ENCODE data around the gene HNF1B. TPM values are rescaled to one million over a fixed set of nuclear protein-coding genes. Genes with fewer than 3 reads are reported as not detected.

HNF1B gene
- polyA plus RNA-seq, 1 of the 3 experiments (the other 2 are of a cell fraction): not detected

GRCh38 chr17:37697381-37697780, 47.5 kb downstream of the HNF1B start (continued):
- TF ChIP-seq PBX3 (IDR thresholded peaks at IDR 0.05): no peak

- 74% methylated on average over 7 of the region's 7 CpGs for WGBS (ENCODE audit: low lambda C conversion rate)
- Histone ChIP-seq H3K4me3 (ENCODE audit: low read depth in 2 of 2, low read length in 1 of 2) (no peak overlapping the region), H3K4me2 (no peak overlapping the region), H4K20me1 (ENCODE audit: insufficient read depth) (no peaks in the 10 kb centered on the region), H3K79me2 (ENCODE audit: insufficient read depth) (no peaks in the 10 kb centered on the region), H3K36me3 (replicated peaks in 1 of 2; ENCODE audit: control insufficient read depth in 1 of 2, insufficient read depth in 2 of 2, low read length in 1 of 2) (no peaks in the 10 kb centered on the region), H3K9me2 (no peaks in the 10 kb centered on the region), H3K4me1 (ENCODE audit: control insufficient read depth in 1 of 2, insufficient read depth in 2 of 2, low read depth in 1 of 2, low read length in 1 of 2) (no peaks in the 10 kb centered on the region; a peak in 1 of 4 replicates), H2AFZ (ENCODE audit: low read depth) (no peak overlapping the region), H3F3A (replicated peaks; ENCODE audit: insufficient read depth) (no peaks in the 10 kb centered on the region), H3K9me3 (no peaks in the 10 kb centered on the region), H3K27ac (ENCODE audit: low read depth in 2 of 2, low read length in 1 of 2) (no peak overlapping the region), H3K9ac (no peak overlapping the region), H3K27me3 (ENCODE audit: insufficient read depth) (no peaks in the 10 kb centered on the region)
- ChIA-PET POLR2A (no interaction called here), CTCF (no interaction called here)
- DNase-seq: no peak
- TF ChIP-seq JUND (IDR thresholded peaks at IDR 0.05): no peak
- TF ChIP-seq FOXM1 (IDR thresholded peaks at IDR 0.05; ENCODE audit: low read depth): no peak
- no peak for TF ChIP-seq EP300 (IDR thresholded peaks at IDR 0.05; ENCODE audit: borderline replicate concordance in 1 of 2, low read depth in 1 of 2, low read length in 1 of 2)
- no peak for TF ChIP-seq IRF3 (IDR thresholded peaks at IDR 0.05; ENCODE audit: low read depth, low read length)
- TF ChIP-seq SMC3 (IDR thresholded peaks at IDR 0.05; ENCODE audit: low read depth, low read length): no peak
- TF ChIP-seq MEF2A (IDR thresholded peaks at IDR 0.05; ENCODE audit: borderline replicate concordance, low read depth): no peak
- TF ChIP-seq TAF1 (IDR thresholded peaks at IDR 0.05; ENCODE audit: borderline replicate concordance, low read depth, low read length): no peak
- no peak for TF ChIP-seq MXI1 (IDR thresholded peaks at IDR 0.05; ENCODE audit: low read depth, low read length)
Measured at GRCh38 chr17:37696366-37696765, 48.5 kb downstream of the HNF1B start.

GRCh38 chr17:37695726-37696125, 49.1 kb downstream of the HNF1B start:
- H3K36me3 ChIP-seq (replicated peaks in 1 of 2; ENCODE audit: control insufficient read depth in 1 of 2, insufficient read depth in 2 of 2, low read length in 1 of 2): no peaks in the 10 kb centered on the region
- no peaks in the 10 kb centered on the region; a peak in 1 of 4 replicates for H3K4me1 ChIP-seq (ENCODE audit: control insufficient read depth in 1 of 2, insufficient read depth in 2 of 2, low read depth in 1 of 2, low read length in 1 of 2)
- DNase-seq: no peak
- H3K4me2 ChIP-seq: no peak overlapping the region
- no peak overlapping the region for H2AFZ ChIP-seq (ENCODE audit: low read depth)
- no peaks in the 10 kb centered on the region for H3K27me3 ChIP-seq (ENCODE audit: insufficient read depth)
- no peaks in the 10 kb centered on the region for H4K20me1 ChIP-seq (ENCODE audit: insufficient read depth)
- H3K9me2 ChIP-seq: no peaks in the 10 kb centered on the region
- H3K9ac ChIP-seq: no peak overlapping the region
- no peaks in the 10 kb centered on the region for H3K9me3 ChIP-seq
- H3K27ac ChIP-seq (ENCODE audit: low read depth in 2 of 2, low read length in 1 of 2): no peak overlapping the region
- no peaks in the 10 kb centered on the region for H3K79me2 ChIP-seq (ENCODE audit: insufficient read depth)
- 37% methylated on average over 1 of the region's 1 CpG for WGBS (ENCODE audit: low lambda C conversion rate)
- ChIA-PET POLR2A (no interaction called here), CTCF (interaction anchor here (1.2 kb wide), 1 partner anchor 28 kb away, joined by 3 read pairs; no protein-coding TSS in a partner anchor)
- H3F3A ChIP-seq (replicated peaks; ENCODE audit: insufficient read depth): no peaks in the 10 kb centered on the region
- H3K4me3 ChIP-seq (ENCODE audit: low read depth in 2 of 2, low read length in 1 of 2): no peak overlapping the region
- TF ChIP-seq USF1 (IDR thresholded peaks at IDR 0.05; ENCODE audit: borderline replicate concordance, low read depth) (no peak), EZH2phosphoT487 (IDR thresholded peaks at IDR 0.05; ENCODE audit: borderline replicate concordance, low read depth) (no peak), JUND (IDR thresholded peaks at IDR 0.05) (no peak), IRF3 (IDR thresholded peaks at IDR 0.05; ENCODE audit: low read depth, low read length) (no peak), RXRA (IDR thresholded peaks at IDR 0.05; ENCODE audit: borderline replicate concordance, low read depth) (no peak), NFIC (IDR thresholded peaks at IDR 0.05; ENCODE audit: borderline replicate concordance) (no peak), TAF1 (IDR thresholded peaks at IDR 0.05; ENCODE audit: borderline replicate concordance, low read depth, low read length) (no peak), MXI1 (IDR thresholded peaks at IDR 0.05; ENCODE audit: low read depth, low read length) (no peak), CTCF (IDR thresholded peaks at IDR 0.05) (no peak), MAX (IDR thresholded peaks at IDR 0.05; ENCODE audit: low read depth) (no peak), RCOR1 (IDR thresholded peaks at IDR 0.05; ENCODE audit: low read length) (no peak), GATA2 (CRISPR knock-in tag; IDR thresholded peaks at IDR 0.05) (no peak), YY1 (IDR thresholded peaks at IDR 0.05; ENCODE audit: low read depth) (no peak), SIN3A (IDR thresholded peaks at IDR 0.05; ENCODE audit: borderline replicate concordance, low read depth, low read length) (no peak), SMC3 (IDR thresholded peaks at IDR 0.05; ENCODE audit: low read depth, low read length) (no peak), RAD21 (IDR thresholded peaks at IDR 0.05; ENCODE audit: low read length) (no peak), RFX5 (IDR thresholded peaks at IDR 0.05; ENCODE audit: low read length) (no peak)

Data from SK-N-SH (cell line).